Type B pancreatic cell (in vitro differentiated cells): Measurements from ENCODE around the gene NOL4L. TPM values are rescaled to one million over a fixed set of nuclear protein-coding genes. Genes with fewer than 3 reads are reported as not detected.

Source experiments
- DNase-seq: peaks from one replicate; pipeline ENCODE4 v3.0.0; 2021; ENCODE audit warnings: mixed read lengths; ENCODE audit not compliant: unreplicated experiment; ENCODE audit errors: extremely low spot score
- H3K27ac Mint-ChIP-seq: 2 replicates; pipeline ENCODE4 v1.8.0; 2021; ENCODE audit warnings: mild to moderate bottlenecking, mixed read lengths
- H3K27me3 Mint-ChIP-seq: 2 replicates; pipeline ENCODE4 v1.8.0; 2021; ENCODE audit warnings: mixed read lengths
- H3K36me3 Mint-ChIP-seq: 2 replicates; pipeline ENCODE4 v1.8.0; 2021; ENCODE audit warnings: mixed read lengths
- H3K4me1 Mint-ChIP-seq: one replicate; pipeline ENCODE4 v1.8.0; 2021; ENCODE audit warnings: mixed read lengths; ENCODE audit not compliant: unreplicated experiment
- H3K4me3 Mint-ChIP-seq: 2 replicates; pipeline ENCODE4 v1.8.0; 2021; ENCODE audit warnings: mild to moderate bottlenecking, mixed read lengths
- H3K9me3 Mint-ChIP-seq: 2 replicates; pipeline ENCODE4 v1.8.0; 2021; ENCODE audit warnings: mixed read lengths
- total RNA-seq: library from RNA; stranded (reverse); gene quantifications from 2 replicates; pipeline ENCODE4 v1.2.1, GENCODE V29; 2021; ENCODE audit warnings: low replicate concordance
- TF ChIP-seq, protein P1 (sequence below): fragments of 200-600 bp; sonication (generic); conservative IDR thresholded peaks from 2 replicates; pipeline ENCODE4 v1.5.0; 2021; ENCODE audit warnings: antibody characterized with exemption, mild to moderate bottlenecking

NOL4L gene
- total RNA-seq, 1 donor from 2014 or later = 44.5 TPM

DNA sequence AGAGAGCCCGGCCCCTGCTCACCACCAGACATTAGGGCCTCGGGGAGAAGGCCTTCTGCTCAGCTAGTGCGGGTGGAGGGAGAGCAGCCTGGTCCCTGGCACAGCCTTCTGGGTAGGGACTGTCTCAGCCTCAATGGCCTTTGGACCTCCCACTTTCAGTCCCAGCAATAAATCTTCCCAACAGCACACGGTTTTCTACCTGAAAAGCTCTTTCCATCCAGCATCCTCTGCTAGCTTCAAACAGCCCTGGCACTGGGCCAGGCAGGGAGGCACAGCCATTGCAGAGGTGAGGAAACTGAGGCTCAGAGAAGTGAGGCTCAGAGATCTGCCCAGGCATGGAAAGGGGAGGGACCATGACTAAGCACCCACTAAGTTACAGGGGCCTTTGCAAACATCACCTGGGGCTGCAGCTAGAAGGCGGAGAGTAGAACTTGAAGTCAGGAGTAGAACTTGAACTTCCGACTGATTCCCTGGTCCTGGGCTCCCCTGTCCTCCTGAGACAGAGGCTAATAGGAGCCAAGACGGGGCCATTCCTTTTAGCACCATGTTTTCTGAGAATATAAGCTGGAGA is 43.9 kb upstream of the NOL4L start:
- H3K4me1 Mint-ChIP-seq = peaks cover 54% of the 10 kb centered on the region
- no peak for DNase-seq
- TF ChIP-seq, protein P1, sequence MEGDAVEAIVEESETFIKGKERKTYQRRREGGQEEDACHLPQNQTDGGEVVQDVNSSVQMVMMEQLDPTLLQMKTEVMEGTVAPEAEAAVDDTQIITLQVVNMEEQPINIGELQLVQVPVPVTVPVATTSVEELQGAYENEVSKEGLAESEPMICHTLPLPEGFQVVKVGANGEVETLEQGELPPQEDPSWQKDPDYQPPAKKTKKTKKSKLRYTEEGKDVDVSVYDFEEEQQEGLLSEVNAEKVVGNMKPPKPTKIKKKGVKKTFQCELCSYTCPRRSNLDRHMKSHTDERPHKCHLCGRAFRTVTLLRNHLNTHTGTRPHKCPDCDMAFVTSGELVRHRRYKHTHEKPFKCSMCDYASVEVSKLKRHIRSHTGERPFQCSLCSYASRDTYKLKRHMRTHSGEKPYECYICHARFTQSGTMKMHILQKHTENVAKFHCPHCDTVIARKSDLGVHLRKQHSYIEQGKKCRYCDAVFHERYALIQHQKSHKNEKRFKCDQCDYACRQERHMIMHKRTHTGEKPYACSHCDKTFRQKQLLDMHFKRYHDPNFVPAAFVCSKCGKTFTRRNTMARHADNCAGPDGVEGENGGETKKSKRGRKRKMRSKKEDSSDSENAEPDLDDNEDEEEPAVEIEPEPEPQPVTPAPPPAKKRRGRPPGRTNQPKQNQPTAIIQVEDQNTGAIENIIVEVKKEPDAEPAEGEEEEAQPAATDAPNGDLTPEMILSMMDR = no peak
- no peak overlapping the region for H3K4me3 Mint-ChIP-seq
- H3K9me3 Mint-ChIP-seq = no peaks in the 10 kb centered on the region
- H3K36me3 Mint-ChIP-seq = no peaks in the 10 kb centered on the region
- no peak overlapping the region for H3K27ac Mint-ChIP-seq
- peaks cover 12% of the 10 kb centered on the region for H3K27me3 Mint-ChIP-seq

DNA sequence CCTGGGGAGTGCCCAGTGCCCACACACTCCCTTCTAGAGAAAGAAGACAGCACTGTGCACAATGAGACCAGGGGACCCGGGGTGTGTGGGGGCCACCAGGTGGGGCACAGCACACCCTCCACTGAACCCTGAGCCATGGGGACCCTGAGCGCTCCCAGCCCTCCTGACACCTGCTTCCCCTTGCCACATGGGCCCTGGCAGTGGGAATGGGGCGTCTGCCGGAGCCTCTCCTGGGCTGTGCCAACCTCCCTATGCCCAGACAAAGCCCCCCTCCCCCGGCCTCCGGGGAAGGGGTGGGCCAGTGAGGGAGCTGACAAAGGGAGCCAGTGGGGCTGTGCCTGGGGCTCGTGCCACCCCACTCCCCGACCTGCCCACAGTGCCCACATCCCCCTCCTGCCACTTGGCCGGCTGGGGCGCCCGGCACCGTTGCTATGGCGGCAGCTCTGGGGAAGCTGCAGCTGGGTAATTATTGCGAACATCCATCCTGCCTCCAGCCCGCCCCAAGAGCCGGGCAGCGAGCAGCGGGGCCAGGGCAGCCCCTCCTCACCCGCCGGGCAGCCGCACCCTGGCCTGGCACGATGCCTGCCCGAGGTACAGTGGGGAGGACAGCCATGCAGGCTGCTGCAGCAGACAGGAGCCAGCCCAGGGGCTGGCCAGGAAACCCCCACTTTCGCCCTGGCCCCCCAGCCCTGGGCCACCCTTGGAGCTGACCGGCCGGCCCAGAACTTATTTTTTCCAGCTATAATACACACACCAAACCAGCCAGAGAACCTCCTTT is 41.9 kb upstream of the NOL4L start:
- no peaks in the 10 kb centered on the region for H3K9me3 Mint-ChIP-seq
- peaks cover 44% of the 10 kb centered on the region for H3K4me1 Mint-ChIP-seq
- no peak overlapping the region for H3K4me3 Mint-ChIP-seq
- H3K27me3 Mint-ChIP-seq = peaks cover 3% of the 10 kb centered on the region
- no peak for DNase-seq
- TF ChIP-seq, protein P1 = no peak
- no peak overlapping the region for H3K27ac Mint-ChIP-seq
- H3K36me3 Mint-ChIP-seq = no peaks in the 10 kb centered on the region

DNA sequence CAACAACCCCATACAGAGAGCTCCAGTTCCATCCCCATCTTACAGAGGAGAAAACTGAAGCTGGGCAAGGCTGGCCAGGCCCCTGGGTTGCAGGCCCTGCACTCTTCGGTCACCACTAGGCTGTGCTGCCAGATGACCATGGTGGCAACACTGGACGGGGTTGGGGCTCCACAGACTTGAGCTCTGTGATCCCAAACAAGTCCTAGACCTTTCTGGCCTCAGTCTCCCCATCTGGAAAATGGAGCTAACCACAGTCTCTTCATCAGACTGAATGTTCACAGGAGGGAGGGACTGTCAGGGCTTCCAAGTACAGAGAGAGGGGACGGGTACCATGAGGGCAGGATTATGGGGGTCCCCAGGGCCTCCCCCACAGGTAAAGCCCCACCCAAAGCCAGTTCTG is 41.3 kb upstream of the NOL4L start:
- Mint-ChIP-seq H3K36me3 (no peaks in the 10 kb centered on the region), H3K4me1 (peaks cover 37% of the 10 kb centered on the region), H3K27ac (no peak overlapping the region), H3K9me3 (no peaks in the 10 kb centered on the region), H3K27me3 (peaks cover 3% of the 10 kb centered on the region), H3K4me3 (no peak overlapping the region)
- no peak for DNase-seq
- TF ChIP-seq, protein P1 = no peak

DNA sequence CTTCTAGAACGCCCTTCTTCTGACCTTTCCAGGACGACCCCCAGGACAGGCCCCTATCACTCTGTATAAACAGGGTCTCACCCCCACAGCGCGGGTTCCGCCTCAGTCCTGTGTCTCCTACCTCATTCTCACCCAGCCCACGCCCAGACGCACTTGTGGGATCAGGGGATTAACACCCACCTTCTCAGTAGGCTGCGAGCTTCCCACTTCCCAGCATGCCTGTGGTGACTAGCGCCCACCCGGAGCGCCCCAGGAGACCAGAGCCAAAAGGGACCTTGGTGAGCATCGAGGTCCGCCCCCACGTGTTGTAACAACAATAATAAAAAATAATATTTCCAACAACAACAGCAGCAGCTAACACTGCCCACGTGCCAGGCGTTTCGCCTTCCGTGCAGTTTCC is 40.9 kb upstream of the NOL4L start:
- Mint-ChIP-seq H3K36me3 (no peaks in the 10 kb centered on the region), H3K27me3 (peaks cover 3% of the 10 kb centered on the region), H3K27ac (no peak overlapping the region), H3K9me3 (no peaks in the 10 kb centered on the region), H3K4me3 (no peak overlapping the region), H3K4me1 (peaks cover 35% of the 10 kb centered on the region)
- TF ChIP-seq, protein P1 = no peak
- no peak for DNase-seq

DNA sequence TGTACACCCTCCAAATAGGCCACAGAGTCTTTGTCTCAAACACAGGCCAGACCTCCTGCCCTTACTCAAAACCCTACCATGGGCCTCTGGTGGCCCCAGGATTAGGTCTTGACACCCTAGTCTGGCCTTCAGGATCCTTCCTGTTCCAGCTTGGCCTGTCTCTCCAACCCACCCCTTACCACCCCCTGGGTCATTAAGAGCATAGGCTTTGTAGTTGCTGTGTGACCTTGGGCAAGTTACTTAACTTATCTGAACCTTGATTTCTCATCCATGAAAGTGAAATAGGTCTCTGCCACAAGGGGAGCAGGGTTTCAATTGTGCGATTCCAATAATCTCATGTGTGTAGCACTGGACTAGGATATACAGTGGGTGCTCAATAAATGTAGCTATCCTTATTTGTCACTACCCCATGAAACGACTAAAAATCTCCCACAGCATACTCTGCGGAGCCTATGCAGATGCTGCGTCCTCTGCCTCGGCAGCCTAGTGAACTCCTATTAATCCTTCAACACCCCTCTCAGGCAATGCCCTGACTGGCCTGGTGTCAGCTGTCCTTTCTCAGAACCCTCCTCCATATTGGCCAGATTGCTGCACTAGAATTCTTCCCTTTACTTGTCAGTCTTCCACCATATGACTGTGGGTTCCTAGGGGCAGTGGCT is 39.7 kb upstream of the NOL4L start:
- no peak for DNase-seq
- H3K27ac Mint-ChIP-seq = no peak overlapping the region

More for the DNA sequence above, 39.7 kb upstream of the NOL4L start:
- TF ChIP-seq, protein P1 = no peak
- no peak overlapping the region for H3K4me3 Mint-ChIP-seq
- no peaks in the 10 kb centered on the region for H3K36me3 Mint-ChIP-seq
- H3K27me3 Mint-ChIP-seq = peaks cover 3% of the 10 kb centered on the region
- H3K4me1 Mint-ChIP-seq = peaks cover 39% of the 10 kb centered on the region
- no peaks in the 10 kb centered on the region for H3K9me3 Mint-ChIP-seq
